GM21390 (cell line): Measurements from ENCODE around the gene OPN1MW.
A peak's percentile ranks its signal among the peaks of the same experiment; 100 is the strongest.
"Not testable (repeated sequence)": the region's sequence is repeated elsewhere in the genome, so short reads cannot be mapped to it uniquely, and the experiment has no call there.

Experiments used
- ATAC-seq: cut with Tn5 transposase; IDR thresholded peaks from one replicate; pipeline ENCODE4 v1.9.1; 2021; ENCODE audit not compliant: unreplicated experiment

The OPN1MW gene

GRCh38 chrX:154209670-154210418 lies 27.4 kb downstream of the OPN1MW start:
- ATAC-seq: peak; percentile 75

- ATAC-seq: not testable (repeated sequence)
Observed at GRCh38 chrX:154211057-154211456, 28.7 kb downstream of the OPN1MW start.

GRCh38 chrX:154211499-154211898 lies 29.1 kb downstream of the OPN1MW start:
- not testable (repeated sequence) for ATAC-seq

DNA sequence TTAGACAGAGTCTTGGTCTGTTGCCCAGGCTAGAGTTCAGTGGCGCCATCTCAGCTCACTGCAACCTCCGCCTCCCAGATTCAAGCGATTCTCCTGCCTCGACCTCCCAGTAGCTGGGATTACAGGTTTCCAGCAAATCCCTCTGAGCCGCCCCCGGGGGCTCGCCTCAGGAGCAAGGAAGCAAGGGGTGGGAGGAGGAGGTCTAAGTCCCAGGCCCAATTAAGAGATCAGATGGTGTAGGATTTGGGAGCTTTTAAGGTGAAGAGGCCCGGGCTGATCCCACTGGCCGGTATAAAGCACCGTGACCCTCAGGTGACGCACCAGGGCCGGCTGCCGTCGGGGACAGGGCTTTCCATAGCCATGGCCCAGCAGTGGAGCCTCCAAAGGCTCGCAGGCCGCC lies 37.1 kb downstream of the OPN1MW start, which contains the start of gene OPN1MW2:
OPN1MW2 (plus strand) TSS at position 301 of the 400 bp plus-strand sequence; CDS start at position 361, 60 bp downstream.
- ATAC-seq: not testable (repeated sequence)

DNA sequence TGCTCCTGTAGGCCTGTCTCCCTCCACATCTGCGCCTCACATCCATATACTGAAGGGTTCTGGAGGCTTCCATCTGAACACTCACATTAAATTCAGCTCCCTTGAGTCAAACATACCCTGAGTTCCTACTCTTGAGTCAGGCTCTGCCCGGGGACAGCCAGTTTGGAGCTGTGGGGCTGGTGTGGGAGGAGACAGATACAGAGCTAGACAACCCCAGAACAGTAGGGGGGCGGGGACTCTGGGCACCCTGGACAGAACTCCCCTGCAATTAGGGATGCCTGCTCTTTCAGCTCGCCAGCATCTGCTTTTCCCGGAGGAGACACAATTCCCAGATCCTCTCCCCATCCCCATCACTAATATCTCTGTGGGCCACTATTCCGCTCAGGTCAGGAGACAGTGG lies 42.9 kb downstream of the OPN1MW start:
- not testable (repeated sequence) for ATAC-seq

DNA sequence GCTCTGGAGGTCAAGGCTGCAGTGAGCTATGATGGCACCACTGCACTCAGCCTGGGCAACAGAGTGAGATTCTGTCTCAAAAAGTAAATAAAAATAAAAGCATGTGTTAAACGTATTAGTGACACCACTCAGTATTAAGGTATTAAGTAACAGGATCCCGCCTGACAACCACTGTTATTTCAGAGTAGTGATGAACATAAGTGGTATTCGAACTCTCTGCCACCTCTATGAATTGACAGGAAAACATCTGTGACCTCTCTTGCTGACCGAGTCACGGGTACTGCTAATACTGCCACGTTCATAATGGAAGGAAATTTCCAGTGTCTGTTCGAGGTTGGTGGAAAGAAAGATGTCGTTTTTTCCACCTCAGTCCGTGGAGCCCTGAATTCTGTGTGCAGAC lies 44.3 kb downstream of the OPN1MW start:
- not testable (repeated sequence) for ATAC-seq

GRCh38 chrX:154231443-154231842 lies 49.0 kb downstream of the OPN1MW start:
- ATAC-seq: not testable (repeated sequence)

DNA sequence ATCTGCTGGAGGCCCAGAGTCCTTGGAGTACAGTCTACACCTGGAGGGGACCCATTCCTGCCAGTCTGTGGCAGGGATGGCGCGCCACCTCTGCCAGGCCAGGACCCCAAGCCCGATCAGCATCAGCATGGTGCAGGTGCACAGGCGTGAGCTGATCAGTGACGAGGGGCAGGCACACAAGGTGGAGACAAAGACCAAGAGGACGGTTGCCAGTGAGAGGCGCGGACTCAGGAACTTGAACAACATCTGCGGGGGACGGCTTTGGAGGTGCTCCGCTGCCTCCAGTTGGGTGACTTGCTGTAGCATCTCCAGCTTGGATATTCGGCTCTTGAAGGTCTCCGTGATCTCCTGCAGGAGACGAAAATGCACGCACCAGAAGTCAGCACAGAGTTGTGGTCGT lies 51.2 kb downstream of the OPN1MW start:
- ATAC-seq: not testable (repeated sequence)

- not testable (repeated sequence) for ATAC-seq
Observed at GRCh38 chrX:154238939-154239559, 56.7 kb downstream of the OPN1MW start.

GRCh38 chrX:154239982-154240503 lies 57.6 kb downstream of the OPN1MW start:
- not testable (repeated sequence) for ATAC-seq
